ENCODE results near the gene IQCN. TPM values are rescaled to one million over a fixed set of nuclear protein-coding genes. Genes with fewer than 3 reads are reported as not detected.
A peak's percentile ranks its signal among the peaks of the same experiment; 100 is the strongest.

Gene IQCN
- total RNA-seq, 4 donors from 2014 or later: 0.20 to 0.61 (median 0.39) TPM

DNA sequence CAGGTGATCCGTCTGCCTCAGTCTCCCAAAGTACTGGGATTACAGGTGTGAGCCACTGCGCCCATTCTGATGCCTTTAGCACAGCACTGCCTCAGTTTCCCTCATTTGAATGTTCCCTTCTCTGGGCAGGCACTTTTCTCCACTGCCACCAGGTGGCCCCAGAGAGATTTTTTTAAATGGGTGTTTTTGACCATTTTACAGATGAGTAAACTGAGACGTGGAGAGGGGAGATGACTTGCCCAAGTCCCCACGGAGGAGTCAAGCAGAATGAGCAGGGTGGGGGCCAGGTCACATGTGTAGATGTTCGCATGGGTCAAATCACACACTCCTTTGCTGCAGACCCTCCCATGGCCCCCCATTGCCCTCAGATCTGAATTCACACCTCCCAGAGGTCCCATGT is 44.8 kb downstream of the IQCN start:
- H3K27ac ChIP-seq: no peak overlapping the region
- TF ChIP-seq CTCF (IDR thresholded peaks at IDR 0.05 in 4 of 5, conservative IDR thresholded peaks at IDR 0.05 in 1 of 5) (peak in 3 of 5 experiments; percentile 23 to 44 (median 42)), POLR2A (IDR thresholded peaks at IDR 0.05) (no peak)
- no peaks in the 10 kb centered on the region for H3K36me3 ChIP-seq
- ATAC-seq: no peak
- H3K27me3 ChIP-seq: peaks cover 9 to 22% (median 14%) of the 10 kb centered on the region in 3 donors
- in situ Hi-C loops (cut with MboI; ENCODE audit: low sequenced_read_pairs in 4 of 4): no loop called here
- peaks cover 13 to 24% of the 10 kb centered on the region in 2 donors for H3K4me1 ChIP-seq
- H3K4me3 ChIP-seq: no peak overlapping the region
- DNase-seq: no peak
- no peaks in the 10 kb centered on the region for H3K9me3 ChIP-seq
- intact Hi-C loops (cut with DNase I; ENCODE audit: low total_unique reads): no loop called here

- TF ChIP-seq CTCF (IDR thresholded peaks at IDR 0.05 in 4 of 5, conservative IDR thresholded peaks at IDR 0.05 in 1 of 5) (no peak), POLR2A (IDR thresholded peaks at IDR 0.05) (no peak)
- Histone ChIP-seq H3K27me3 (peaks cover 4 to 11% (median 9%) of the 10 kb centered on the region in 3 donors), H3K9me3 (no peaks in the 10 kb centered on the region), H3K36me3 (no peaks in the 10 kb centered on the region), H3K27ac (peak overlapping the region; percentile 72 to 82 (median 76)), H3K4me1 (peaks cover 17 to 24% of the 10 kb centered on the region in 2 donors), H3K4me3 (no peak overlapping the region)
- in situ Hi-C loops (cut with MboI; ENCODE audit: low sequenced_read_pairs in 4 of 4): no loop called here
- DNase-seq (peak; percentile 44 to 66), ATAC-seq (peak; percentile 44 to 64)
- intact Hi-C loops (cut with DNase I; ENCODE audit: low total_unique reads): no loop called here
These were observed 46.4 kb downstream of the IQCN start for GRCh38 chr19:18227781-18228271.

DNA sequence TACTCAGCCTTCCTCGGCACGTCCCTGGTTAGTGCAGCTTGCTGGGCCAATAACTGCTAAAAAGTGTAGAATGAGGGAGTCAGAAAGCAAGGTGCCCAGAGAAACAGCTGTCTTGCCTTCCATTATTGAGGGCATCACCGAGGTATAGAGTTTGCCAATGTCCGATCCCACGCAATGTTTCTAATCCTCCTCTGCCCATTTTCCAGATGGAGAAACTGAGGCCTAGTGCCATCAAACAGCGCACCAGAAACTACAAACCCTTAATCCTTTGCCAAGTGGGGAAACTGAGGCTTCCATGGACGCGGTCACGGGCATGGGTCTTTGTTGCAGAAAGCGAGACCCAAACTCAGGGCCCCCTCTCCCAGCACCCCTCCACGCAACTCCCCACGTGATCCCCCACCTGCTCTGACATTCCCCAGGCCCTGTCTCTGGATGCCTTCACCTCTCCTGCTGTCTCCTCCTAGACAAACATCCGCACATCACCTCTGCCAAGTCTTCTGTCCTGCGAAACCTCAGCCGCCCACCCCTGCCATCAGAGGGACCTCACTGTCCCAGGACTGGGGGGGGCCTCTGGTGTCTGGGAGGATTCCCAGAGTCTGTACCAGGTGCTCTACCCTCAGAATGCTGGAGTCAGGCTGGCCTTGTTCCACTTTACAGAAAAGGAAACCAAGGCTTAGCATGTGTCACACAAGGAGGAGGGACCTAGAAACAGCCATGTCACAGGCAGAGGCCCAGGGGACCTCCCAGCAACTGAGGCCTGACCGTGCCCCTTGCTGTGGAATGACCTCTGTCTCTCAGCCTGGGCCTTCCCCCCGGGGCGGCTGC is 47.1 kb downstream of the IQCN start:
- Histone ChIP-seq H3K27me3 (peaks cover 0 to 5% (median 3%) of the 10 kb centered on the region in 3 donors), H3K27ac (peak overlapping the region; percentile 72 to 82 (median 76))

DNA sequence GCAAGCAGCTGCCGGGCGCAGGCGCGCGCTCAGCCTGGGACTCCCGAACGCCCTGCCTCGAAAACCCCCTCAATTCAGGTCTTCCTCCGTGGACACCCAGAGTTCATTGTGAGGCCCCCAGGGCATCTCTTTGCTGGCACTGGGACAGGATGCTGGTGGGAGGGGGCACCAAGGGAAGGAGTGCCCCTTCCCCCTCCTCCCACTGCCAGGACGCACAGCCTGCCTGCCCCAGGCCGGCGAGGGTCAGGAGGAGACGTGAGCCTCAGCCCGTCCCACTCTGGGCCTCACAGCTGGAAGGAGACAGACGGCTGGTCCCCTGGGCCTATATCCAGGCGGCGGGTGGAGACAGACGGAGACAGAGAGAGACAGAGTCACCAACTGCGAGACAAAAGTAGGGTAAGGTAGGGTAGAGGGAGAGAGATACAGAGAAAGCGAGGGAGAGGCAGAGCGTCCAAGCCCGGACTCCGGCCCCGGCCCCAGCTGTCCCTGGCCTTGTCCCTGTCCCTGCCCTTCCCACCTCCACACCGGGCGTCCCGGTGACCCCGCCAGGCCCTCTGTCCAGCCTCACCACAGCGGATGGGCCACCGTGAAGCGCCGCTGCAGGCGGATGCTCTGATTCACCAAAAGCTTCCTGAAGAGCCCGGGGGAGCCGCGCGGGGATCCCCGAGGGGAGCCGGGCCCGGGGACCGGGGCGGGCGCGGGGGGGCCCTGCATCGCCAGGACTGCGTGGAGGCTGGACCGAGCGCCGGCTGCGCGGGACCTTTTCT is 48.4 kb downstream of the IQCN start, which contains the start of gene PDE4C:
TSS of gene PDE4C (minus strand) at position 737 of the 767 bp plus-strand sequence. CDS start at position 714, 23 bp downstream.
- DNase-seq (no peak), ATAC-seq (peak in 1 of 2 donors; percentile 16)
- intact Hi-C loops (cut with DNase I; ENCODE audit: low total_unique reads) (no loop called here), in situ Hi-C loops (cut with MboI; ENCODE audit: low sequenced_read_pairs in 4 of 4) (no loop called here)
- H3K27me3 ChIP-seq: peaks cover 0 to 4% (median 0%) of the 10 kb centered on the region in 3 donors
- TF ChIP-seq CTCF (IDR thresholded peaks at IDR 0.05 in 4 of 5, conservative IDR thresholded peaks at IDR 0.05 in 1 of 5) (no peak), POLR2A (IDR thresholded peaks at IDR 0.05) (no peak)
- H3K4me3 ChIP-seq: peak within 1 kb of the TSS in 3 of 4 donors; percentile 32 to 63 (median 62)
- peaks cover 17 to 24% of the 10 kb centered on the region in 2 donors for H3K4me1 ChIP-seq
- no peaks in the 10 kb centered on the region for H3K9me3 ChIP-seq
- H3K27ac ChIP-seq: peak within 1 kb of the TSS; percentile 72 to 82 (median 76)
- no peaks in the 10 kb centered on the region for H3K36me3 ChIP-seq

More for the DNA sequence above, 47.1 kb downstream of the IQCN start:
- peaks cover 17 to 24% of the 10 kb centered on the region in 2 donors for H3K4me1 ChIP-seq
- DNase-seq (no peak), ATAC-seq (no peak)
- no peak overlapping the region for H3K4me3 ChIP-seq
- in situ Hi-C loops (cut with MboI; ENCODE audit: low sequenced_read_pairs in 4 of 4): no loop called here
- intact Hi-C loops (cut with DNase I; ENCODE audit: low total_unique reads): no loop called here
- H3K36me3 ChIP-seq: no peaks in the 10 kb centered on the region
- TF ChIP-seq CTCF (IDR thresholded peaks at IDR 0.05 in 4 of 5, conservative IDR thresholded peaks at IDR 0.05 in 1 of 5) (no peak), POLR2A (IDR thresholded peaks at IDR 0.05) (no peak)
- no peaks in the 10 kb centered on the region for H3K9me3 ChIP-seq

Measured in gastrocnemius medialis (tissue), 4 donors.